Esophagus squamous epithelium (tissue), 4 donors: ENCODE measurements around the gene WIPF3.
"Not testable (repeated sequence)": the region's sequence is repeated elsewhere in the genome, so short reads cannot be mapped to it uniquely, and the experiment has no call there.

Source experiments
- CTCF ChIP-seq, 6 experiments: fragments of 450-650 bp in 4 of 6; fragments of 200-600 bp in 2 of 6; sonication (generic) in 2 of 6; IDR thresholded peaks; one replicate each; pipeline ENCODE4 v1.5.1; 2016 to 2019; ENCODE audit warnings: antibody characterized with exemption in 6 of 6, mild to moderate bottlenecking in 4 of 6, moderate library complexity in 4 of 6
- POLR2A ChIP-seq, 4 donors: fragments of 450-650 bp; IDR thresholded peaks; one replicate each; pipeline ENCODE4 v1.6.1; 2017; ENCODE audit warnings: antibody characterized with exemption in 4 of 4, mild to moderate bottlenecking in 4 of 4, moderate library complexity in 3 of 4

- TF ChIP-seq CTCF, POLR2A (IDR thresholded peaks at IDR 0.05): not testable (repeated sequence)
Observed at GRCh38 chr7:29961611-29962010, 155.3 kb downstream of the WIPF3 start.
